Measurements from ENCODE around the gene BBS9.

Gene BBS9

GRCh38 chr7:33563651-33564050, 434.3 kb downstream of the BBS9 start:
- Histone ChIP-seq H3K27ac (ENCODE audit: low read depth, low read length) (no peak overlapping the region), H3K4me3 (ENCODE audit: insufficient read depth, low read length, poor library complexity, severe bottlenecking) (no peak overlapping the region), H3K36me3 (ENCODE audit: low read length) (no peaks in the 10 kb centered on the region), H3K27me3 (ENCODE audit: low read length) (no peaks in the 10 kb centered on the region), H3F3A (ENCODE audit: insufficient read depth) (no peaks in the 10 kb centered on the region), H3K9me2 (replicated peaks; ENCODE audit: insufficient read depth, low read length) (no peaks in the 10 kb centered on the region), H3K79me2 (ENCODE audit: insufficient read depth, low read length) (no peaks in the 10 kb centered on the region), H3K9me3 (ENCODE audit: insufficient read depth, low read length) (no peaks in the 10 kb centered on the region), H2AFZ (ENCODE audit: low read depth, low read length, severe bottlenecking) (no peak overlapping the region), H4K20me1 (ENCODE audit: low read depth, low read length) (no peaks in the 10 kb centered on the region), H3K4me2 (ENCODE audit: low read depth, low read length, poor library complexity, severe bottlenecking) (no peak overlapping the region), H3K9ac (ENCODE audit: low read length) (no peak overlapping the region)
- no peak for TF ChIP-seq CTCF (IDR thresholded peaks at IDR 0.05; ENCODE audit: insufficient read depth, low read length, poor library complexity, severe bottlenecking)
- TF ChIP-seq EZH2phosphoT487 (conservative IDR thresholded peaks at IDR 0.05; ENCODE audit: low read length) = no peak

GRCh38 chr7:33578166-33578565, 448.8 kb downstream of the BBS9 start:
- H3K79me2 ChIP-seq (ENCODE audit: insufficient read depth, low read length) = no peaks in the 10 kb centered on the region
- H2AFZ ChIP-seq (ENCODE audit: low read depth, low read length, severe bottlenecking) = no peak overlapping the region
- no peaks in the 10 kb centered on the region for H3F3A ChIP-seq (ENCODE audit: insufficient read depth)
- H4K20me1 ChIP-seq (ENCODE audit: low read depth, low read length) = no peaks in the 10 kb centered on the region
- no peaks in the 10 kb centered on the region for H3K9me3 ChIP-seq (ENCODE audit: insufficient read depth, low read length)
- no peak overlapping the region for H3K9ac ChIP-seq (ENCODE audit: low read length)
- no peak overlapping the region for H3K4me2 ChIP-seq (ENCODE audit: low read depth, low read length, poor library complexity, severe bottlenecking)
- H3K9me2 ChIP-seq (replicated peaks; ENCODE audit: insufficient read depth, low read length) = no peaks in the 10 kb centered on the region
- H3K27me3 ChIP-seq (ENCODE audit: low read length) = no peaks in the 10 kb centered on the region
- no peaks in the 10 kb centered on the region for H3K36me3 ChIP-seq (ENCODE audit: low read length)
- H3K4me3 ChIP-seq (ENCODE audit: insufficient read depth, low read length, poor library complexity, severe bottlenecking) = no peak overlapping the region
- TF ChIP-seq CTCF (IDR thresholded peaks at IDR 0.05; ENCODE audit: insufficient read depth, low read length, poor library complexity, severe bottlenecking) = no peak
- TF ChIP-seq EZH2phosphoT487 (conservative IDR thresholded peaks at IDR 0.05; ENCODE audit: low read length) = no peak
- H3K27ac ChIP-seq (ENCODE audit: low read depth, low read length) = no peak overlapping the region

- no peak overlapping the region for H3K4me2 ChIP-seq (ENCODE audit: low read depth, low read length, poor library complexity, severe bottlenecking)
- H3F3A ChIP-seq (ENCODE audit: insufficient read depth) = no peaks in the 10 kb centered on the region
- no peaks in the 10 kb centered on the region for H3K79me2 ChIP-seq (ENCODE audit: insufficient read depth, low read length)
- H2AFZ ChIP-seq (ENCODE audit: low read depth, low read length, severe bottlenecking) = no peak overlapping the region
- TF ChIP-seq CTCF (IDR thresholded peaks at IDR 0.05; ENCODE audit: insufficient read depth, low read length, poor library complexity, severe bottlenecking) = no peak
- TF ChIP-seq EZH2phosphoT487 (conservative IDR thresholded peaks at IDR 0.05; ENCODE audit: low read length) = no peak
- no peak overlapping the region for H3K27ac ChIP-seq (ENCODE audit: low read depth, low read length)
- no peaks in the 10 kb centered on the region for H3K9me3 ChIP-seq (ENCODE audit: insufficient read depth, low read length)
- H3K9me2 ChIP-seq (replicated peaks; ENCODE audit: insufficient read depth, low read length) = no peaks in the 10 kb centered on the region
- H4K20me1 ChIP-seq (ENCODE audit: low read depth, low read length) = no peaks in the 10 kb centered on the region
- no peaks in the 10 kb centered on the region for H3K27me3 ChIP-seq (ENCODE audit: low read length)
- H3K4me3 ChIP-seq (ENCODE audit: insufficient read depth, low read length, poor library complexity, severe bottlenecking) = no peak overlapping the region
- no peaks in the 10 kb centered on the region for H3K36me3 ChIP-seq (ENCODE audit: low read length)
- no peak overlapping the region for H3K9ac ChIP-seq (ENCODE audit: low read length)
Observed at GRCh38 chr7:33578881-33579672, 449.7 kb downstream of the BBS9 start.

All from SU-DHL-6 (cell line).